Colonic mucosa (tissue), 4 donors: ENCODE data around the gene SCAF8. TPM values are rescaled to one million over a fixed set of nuclear protein-coding genes. Genes with fewer than 3 reads are reported as not detected.

Experiments
- DNase-seq: peaks from one replicate; pipeline ENCODE4 v3.0.0-alpha.2; 2020
- H3K27ac ChIP-seq: fragments of 200-600 bp; one replicate; pipeline ENCODE4 v1.8.0; 2021
- H3K27me3 ChIP-seq: fragments of 200-600 bp; one replicate; pipeline ENCODE4 v1.8.0; 2021
- H3K36me3 ChIP-seq: fragments of 200-600 bp; one replicate; pipeline ENCODE4 v1.8.0; 2021
- H3K4me1 ChIP-seq: fragments of 200-600 bp; one replicate; pipeline ENCODE4 v1.8.0; 2021; ENCODE audit warnings: mild to moderate bottlenecking
- H3K4me3 ChIP-seq: fragments of 200-600 bp; one replicate; pipeline ENCODE4 v1.8.0; 2021
- H3K9ac ChIP-seq, 2 donors: one replicate each; pipeline ENCODE4 v1.7.0; 2013; ENCODE audit warnings: control low read depth in 2 of 2, low read depth in 2 of 2, low read length in 2 of 2
- H3K9me3 ChIP-seq: fragments of 200-600 bp; one replicate; pipeline ENCODE4 v1.8.0; 2021
- intact Hi-C: fragments of 100-400 bp; cut with DNase I; formaldehyde crosslinking; loops from one replicate; pipeline ENCODE4 v1.14.1; 2022
- total RNA-seq, 2 donors: library from RNA; stranded (reverse); fragmentation: NEBNext Ultra II Directional in 1 of 2; extraction: Animal tissue kit (Norgen Biotek cat#: 25700) in 1 of 2; gene quantifications; one replicate each; pipeline ENCODE4 v1.2.1, GENCODE V29; 2021
- TF ChIP-seq, protein P1 (sequence below): fragments of 200-600 bp; IDR thresholded peaks from one replicate; pipeline ENCODE4 v1.8.0; 2022; ENCODE audit warnings: antibody characterized with exemption, mild to moderate bottlenecking
- donor health status: healthy.
- donor health status: DM: no; HTN: no; CAD: no.
- donor health status: DM: no; HTN: no; CAD: no.

SCAF8 gene, protein sequence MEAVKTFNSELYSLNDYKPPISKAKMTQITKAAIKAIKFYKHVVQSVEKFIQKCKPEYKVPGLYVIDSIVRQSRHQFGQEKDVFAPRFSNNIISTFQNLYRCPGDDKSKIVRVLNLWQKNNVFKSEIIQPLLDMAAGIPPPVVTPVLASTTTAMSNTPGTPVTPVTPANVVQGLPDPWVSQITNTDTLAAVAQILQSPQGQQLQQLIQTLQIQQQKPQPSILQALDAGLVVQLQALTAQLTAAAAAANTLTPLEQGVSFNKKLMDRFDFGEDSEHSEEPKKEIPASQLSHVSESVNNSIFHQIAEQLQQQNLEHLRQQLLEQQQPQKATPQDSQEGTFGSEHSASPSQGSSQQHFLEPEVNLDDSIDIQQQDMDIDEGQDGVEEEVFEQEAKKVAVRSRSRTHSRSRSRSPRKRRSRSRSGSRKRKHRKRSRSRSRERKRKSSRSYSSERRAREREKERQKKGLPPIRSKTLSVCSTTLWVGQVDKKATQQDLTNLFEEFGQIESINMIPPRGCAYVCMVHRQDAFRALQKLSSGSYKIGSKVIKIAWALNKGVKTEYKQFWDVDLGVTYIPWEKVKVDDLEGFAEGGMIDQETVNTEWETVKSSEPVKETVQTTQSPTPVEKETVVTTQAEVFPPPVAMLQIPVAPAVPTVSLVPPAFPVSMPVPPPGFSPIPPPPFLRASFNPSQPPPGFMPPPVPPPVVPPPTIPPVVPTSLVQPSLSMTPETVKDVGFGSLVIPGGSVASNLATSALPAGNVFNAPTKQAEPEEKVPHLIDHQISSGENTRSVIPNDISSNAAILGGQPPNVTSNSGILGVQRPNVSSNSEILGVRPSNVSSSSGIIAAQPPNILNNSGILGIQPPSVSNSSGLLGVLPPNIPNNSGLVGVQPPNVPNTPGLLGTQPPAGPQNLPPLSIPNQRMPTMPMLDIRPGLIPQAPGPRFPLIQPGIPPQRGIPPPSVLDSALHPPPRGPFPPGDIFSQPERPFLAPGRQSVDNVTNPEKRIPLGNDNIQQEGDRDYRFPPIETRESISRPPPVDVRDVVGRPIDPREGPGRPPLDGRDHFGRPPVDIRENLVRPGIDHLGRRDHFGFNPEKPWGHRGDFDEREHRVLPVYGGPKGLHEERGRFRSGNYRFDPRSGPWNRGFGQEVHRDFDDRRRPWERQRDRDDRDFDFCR (N-terminal part only)
- total RNA-seq, result 10 to 100 TPM; 30.8 to 35.6 TPM

- Histone ChIP-seq H3K4me3 (peak within 1 kb of the TSS; percentile 92), H3K9ac (peak within 1 kb of the TSS; percentile 91 to 100), H3K4me1 (peaks cover 10% of the 10 kb centered on the region), H3K36me3 (no peaks in the 10 kb centered on the region), H3K27me3 (no peaks in the 10 kb centered on the region), H3K9me3 (no peaks in the 10 kb centered on the region), H3K27ac (peak within 1 kb of the TSS; percentile 100)
- intact Hi-C loops, result loop anchor here (10.0 kb wide), 1 partner anchor 72 kb away; no protein-coding TSS in a partner anchor
- TF ChIP-seq, protein P1, sequence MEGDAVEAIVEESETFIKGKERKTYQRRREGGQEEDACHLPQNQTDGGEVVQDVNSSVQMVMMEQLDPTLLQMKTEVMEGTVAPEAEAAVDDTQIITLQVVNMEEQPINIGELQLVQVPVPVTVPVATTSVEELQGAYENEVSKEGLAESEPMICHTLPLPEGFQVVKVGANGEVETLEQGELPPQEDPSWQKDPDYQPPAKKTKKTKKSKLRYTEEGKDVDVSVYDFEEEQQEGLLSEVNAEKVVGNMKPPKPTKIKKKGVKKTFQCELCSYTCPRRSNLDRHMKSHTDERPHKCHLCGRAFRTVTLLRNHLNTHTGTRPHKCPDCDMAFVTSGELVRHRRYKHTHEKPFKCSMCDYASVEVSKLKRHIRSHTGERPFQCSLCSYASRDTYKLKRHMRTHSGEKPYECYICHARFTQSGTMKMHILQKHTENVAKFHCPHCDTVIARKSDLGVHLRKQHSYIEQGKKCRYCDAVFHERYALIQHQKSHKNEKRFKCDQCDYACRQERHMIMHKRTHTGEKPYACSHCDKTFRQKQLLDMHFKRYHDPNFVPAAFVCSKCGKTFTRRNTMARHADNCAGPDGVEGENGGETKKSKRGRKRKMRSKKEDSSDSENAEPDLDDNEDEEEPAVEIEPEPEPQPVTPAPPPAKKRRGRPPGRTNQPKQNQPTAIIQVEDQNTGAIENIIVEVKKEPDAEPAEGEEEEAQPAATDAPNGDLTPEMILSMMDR, result peak; percentile 70
- DNase-seq, result peak; percentile 83
Measured at GRCh38 chr6:154733183-154733625, at the start of gene SCAF8. SCAF8 (plus strand) TSS chr6:154733416; CDS start chr6:154733901, 485 bp downstream.

DNA sequence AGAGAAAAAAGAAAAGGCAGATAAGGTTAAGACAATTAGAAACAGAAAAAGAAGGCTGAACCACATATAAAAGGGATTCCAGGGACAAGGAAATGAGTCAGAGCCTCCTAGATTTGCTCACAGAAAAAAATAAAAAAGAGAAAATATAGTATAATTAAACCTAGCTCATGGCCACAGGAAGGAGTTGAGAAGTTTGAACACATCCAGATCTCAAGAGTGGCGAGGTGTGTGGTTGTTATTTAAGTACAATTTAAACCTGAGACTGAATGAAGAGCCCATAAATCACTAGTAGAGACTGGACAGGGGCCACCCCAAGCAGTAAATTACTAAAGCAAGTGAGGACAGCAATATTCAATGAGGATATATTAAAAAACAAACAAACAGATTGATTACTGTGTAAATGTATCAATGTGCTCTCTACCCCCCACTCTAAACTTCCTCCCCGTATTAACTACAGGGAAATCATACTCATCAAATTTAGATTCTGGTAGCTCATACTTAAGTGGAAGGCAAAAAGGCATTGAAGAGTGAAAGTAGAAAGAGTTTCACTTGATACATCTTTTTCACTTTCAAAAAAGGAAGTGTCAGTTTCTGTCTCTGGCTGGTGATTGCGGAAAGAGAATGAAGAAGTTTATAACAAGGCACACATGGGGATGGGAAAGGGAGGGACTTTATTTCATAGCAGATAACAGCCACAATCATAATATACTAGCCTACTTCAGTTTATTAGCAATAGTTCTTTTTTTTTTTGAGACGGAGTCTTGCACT, 49.3 kb upstream of the SCAF8 start:
- Histone ChIP-seq H3K9me3 (no peaks in the 10 kb centered on the region), H3K27me3 (no peaks in the 10 kb centered on the region), H3K27ac (peak overlapping the region; percentile 58), H3K4me3 (no peak overlapping the region), H3K4me1 (no peaks in the 10 kb centered on the region), H3K9ac (no peak overlapping the region), H3K36me3 (no peaks in the 10 kb centered on the region)
- peak; percentile 16 for DNase-seq
- TF ChIP-seq, protein P1, result no peak
- intact Hi-C loops, result no loop called here

GRCh38 chr6:154686162-154686561, 47.1 kb upstream of the SCAF8 start:
- Histone ChIP-seq H3K9me3 (no peaks in the 10 kb centered on the region), H3K36me3 (no peaks in the 10 kb centered on the region), H3K27me3 (no peaks in the 10 kb centered on the region), H3K4me3 (no peak overlapping the region), H3K9ac (no peak overlapping the region), H3K4me1 (no peaks in the 10 kb centered on the region), H3K27ac (no peak overlapping the region)
- DNase-seq, result no peak
- TF ChIP-seq, protein P1, result no peak
- intact Hi-C loops, result no loop called here

DNA sequence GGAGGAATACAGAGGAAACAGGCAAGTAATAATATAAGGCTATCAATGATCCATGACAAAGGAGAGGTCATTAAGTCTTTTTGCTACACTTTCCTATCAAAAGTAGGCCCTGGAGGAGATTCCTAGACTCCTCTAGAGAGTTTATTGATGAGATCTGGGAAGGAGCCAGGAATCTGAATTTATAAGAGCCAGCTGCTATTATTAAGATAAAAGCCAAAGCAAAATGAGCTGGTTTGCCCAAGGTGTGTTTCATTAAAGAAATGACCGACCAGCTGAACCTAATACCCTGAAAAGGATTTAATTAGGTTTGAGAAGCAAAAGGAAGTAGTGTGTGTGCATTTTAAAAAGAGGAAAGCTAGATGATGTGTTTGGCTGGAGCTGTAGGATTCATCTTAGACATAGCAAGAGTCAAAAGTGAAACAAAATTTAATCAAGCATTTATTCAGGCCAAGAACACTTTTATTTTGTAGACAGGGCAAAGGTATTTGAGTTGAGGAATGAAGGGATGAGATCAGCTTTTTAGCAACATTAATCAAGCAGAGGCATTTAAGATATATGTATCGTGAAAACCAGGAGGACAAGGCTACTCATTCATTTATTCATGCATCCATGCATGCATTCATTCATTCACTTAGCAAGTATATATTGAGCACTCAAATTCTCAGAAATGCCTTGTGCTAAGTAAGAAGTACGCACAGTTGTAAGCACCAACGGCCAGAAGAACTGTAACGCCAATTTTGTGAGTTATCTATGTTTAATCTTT, 43.5 kb upstream of the SCAF8 start:
- H3K9me3 ChIP-seq, result no peaks in the 10 kb centered on the region
- H3K27ac ChIP-seq, result no peak overlapping the region
- H3K4me1 ChIP-seq, result no peaks in the 10 kb centered on the region
- no peak overlapping the region for H3K4me3 ChIP-seq
- DNase-seq, result no peak
- intact Hi-C loops, result no loop called here
- H3K27me3 ChIP-seq, result no peaks in the 10 kb centered on the region
- no peak overlapping the region for H3K9ac ChIP-seq
- no peaks in the 10 kb centered on the region for H3K36me3 ChIP-seq
- TF ChIP-seq, protein P1, result no peak
